IPS DF 19.7 (cell line): Measurements from ENCODE around the gene PRSS48.
A peak's percentile ranks its signal among the peaks of the same experiment; 100 is the strongest.
"Not testable (repeated sequence)": the region's sequence is repeated elsewhere in the genome, so short reads cannot be mapped to it uniquely, and the experiment has no call there.

Experiments
- DNase-seq: peaks from one replicate; pipeline ENCODE4 v3.0.0-alpha.2; 2013; ENCODE audit warnings: low read depth, low spot score

The PRSS48 gene

DNA sequence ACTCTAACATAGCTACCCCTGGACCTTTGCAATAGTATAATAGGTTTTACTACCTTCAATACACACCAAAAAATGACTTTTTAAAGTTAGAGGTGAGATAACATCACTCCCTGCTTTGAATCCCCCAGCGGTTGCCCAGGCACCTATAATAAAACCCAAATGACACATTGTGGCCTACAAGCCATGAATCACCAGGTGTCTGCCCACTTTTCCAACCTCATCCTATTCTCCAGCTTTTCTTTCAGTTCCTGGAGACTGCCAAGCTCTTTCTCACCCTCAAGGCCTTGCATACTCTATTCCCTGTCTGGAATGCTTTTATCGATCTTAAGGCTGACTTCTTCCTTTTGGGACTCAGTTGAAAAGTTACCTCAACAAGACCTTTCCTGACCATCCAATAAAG lies 16.4 kb upstream of the PRSS48 start:
- no peak for DNase-seq

- no peak for DNase-seq
Observed at GRCh38 chr4:151263455-151263854, 13.5 kb upstream of the PRSS48 start.

DNA sequence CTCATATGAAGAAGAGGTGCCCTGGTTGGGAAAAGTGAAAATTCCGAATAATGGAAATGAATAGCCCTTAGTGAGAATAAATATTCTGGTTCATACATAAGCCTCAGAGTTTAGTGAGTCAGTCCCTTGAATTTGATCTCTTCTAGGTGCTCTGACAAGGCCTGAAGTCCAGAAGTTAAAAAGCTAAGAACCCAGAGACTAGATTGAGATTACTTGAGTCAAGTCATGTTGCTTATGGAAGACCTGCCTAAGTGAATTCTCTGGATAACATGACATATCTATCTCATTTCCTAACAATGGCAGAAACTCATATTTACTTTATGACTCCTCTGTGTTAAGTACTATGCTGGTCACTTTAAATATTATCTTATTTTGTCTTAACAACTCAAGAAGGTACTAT lies 10.5 kb upstream of the PRSS48 start:
- no peak for DNase-seq

GRCh38 chr4:151267104-151267503 lies 9.9 kb upstream of the PRSS48 start:
- no peak for DNase-seq

DNA sequence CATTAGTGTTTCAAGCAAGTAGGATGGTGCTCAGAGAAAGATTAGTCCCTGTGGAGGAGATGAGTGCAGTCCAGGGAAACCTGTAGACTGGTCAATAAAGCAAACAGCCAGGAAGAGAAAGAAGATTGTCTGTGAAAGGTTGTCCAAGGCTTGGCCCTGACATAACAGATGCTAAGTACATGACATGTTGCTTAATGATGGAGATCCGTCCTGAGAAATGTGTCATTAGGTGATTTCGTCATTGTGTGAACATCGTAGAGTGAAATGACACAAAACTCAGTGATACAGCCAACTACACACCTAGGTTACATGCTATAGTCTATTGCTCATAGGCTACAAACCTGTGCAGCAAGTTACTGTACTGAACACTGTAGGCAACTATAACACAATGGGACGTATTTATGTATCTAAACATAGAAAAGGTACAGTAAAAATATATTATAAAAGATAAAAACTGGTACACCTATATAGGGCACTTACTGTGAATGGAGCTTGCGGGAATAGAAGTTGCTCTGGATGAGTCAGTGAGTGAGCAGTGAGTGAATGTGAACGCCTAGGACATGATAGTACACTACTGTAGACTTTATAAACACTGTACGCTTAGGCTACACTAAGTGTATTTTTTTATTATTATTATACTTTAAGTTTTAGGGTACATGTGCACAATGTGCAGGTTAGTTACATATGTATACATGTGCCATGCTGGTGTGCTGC lies 9.0 kb upstream of the PRSS48 start:
- DNase-seq, result no peak

DNA sequence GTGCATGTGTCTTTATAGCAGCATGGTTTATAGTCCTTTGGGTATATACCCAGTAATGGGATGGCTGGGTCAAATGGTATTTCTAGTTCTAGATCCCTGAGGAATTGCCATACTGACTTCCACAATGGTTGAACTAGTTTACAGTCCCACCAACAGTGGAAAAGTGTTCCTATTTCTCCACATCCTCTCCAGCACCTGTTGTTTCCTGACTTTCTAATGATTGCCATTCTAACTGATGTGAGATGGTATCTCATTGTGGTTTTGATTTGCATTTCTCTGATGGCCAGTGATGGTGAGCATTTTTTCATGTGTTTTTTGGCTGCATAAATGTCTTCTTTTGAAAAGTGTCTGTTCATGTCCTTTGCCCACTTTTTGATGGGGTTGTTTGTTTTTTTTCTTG lies 8.1 kb upstream of the PRSS48 start:
- not testable (repeated sequence) for DNase-seq

- DNase-seq, result peak; percentile 47
Observed at GRCh38 chr4:151284534-151285245, 7.7 kb downstream of the PRSS48 start.

- no peak for DNase-seq
Observed at GRCh38 chr4:151287409-151287808, 10.4 kb downstream of the PRSS48 start.

DNA sequence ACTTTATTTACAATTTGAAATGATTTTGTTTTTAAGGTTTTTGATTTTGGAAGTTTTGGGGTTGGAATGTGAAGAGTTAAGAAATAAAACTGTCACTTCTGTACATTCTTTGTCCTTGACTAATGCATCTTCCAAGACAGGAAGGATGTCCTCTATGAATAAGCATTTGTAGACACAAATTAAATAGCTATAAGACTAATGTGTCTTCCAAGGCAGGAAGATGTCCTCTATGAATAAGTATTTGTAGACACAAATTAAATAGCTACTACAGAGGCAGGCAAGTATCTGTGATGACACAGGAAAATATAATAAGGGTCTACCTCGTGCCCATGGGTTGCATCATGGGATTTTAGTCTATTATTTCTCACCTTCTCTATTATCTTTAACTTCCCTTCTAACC lies 14.5 kb downstream of the PRSS48 start:
- no peak for DNase-seq

- DNase-seq, result no peak
Observed at GRCh38 chr4:151292038-151292437, 15.1 kb downstream of the PRSS48 start.

DNA sequence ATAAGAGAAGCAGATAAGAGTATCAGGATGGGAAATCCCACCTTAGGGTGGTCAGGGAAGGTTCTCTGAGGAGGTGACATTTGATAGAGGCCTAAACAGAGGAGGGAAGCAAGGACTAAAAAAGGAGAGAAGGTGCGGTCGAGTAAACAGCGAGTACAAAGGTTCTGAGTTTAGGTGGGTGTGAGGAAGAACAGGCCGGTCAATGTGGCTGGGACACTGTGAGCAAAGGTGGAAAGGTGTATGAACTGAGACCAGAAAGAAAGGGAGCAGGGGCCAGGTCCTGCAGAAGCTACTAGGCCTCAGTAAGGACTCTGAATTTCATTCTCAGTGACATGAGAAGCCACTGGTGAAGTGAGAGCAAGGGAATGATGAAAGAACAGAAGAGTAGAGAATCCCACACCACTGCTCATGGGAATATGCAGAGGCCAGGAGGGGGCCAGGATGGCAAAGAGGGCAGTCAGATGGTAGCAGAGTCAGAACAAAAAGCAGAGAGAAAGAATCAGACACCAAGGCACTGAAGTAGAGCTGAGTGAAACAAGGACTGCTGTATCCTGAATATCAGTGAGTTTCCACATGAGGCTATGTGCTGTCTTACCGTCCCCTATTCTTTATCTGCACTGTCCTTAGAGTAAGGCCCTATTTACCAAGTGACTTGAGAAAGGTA lies 18.0 kb downstream of the PRSS48 start:
- DNase-seq, result no peak

DNA sequence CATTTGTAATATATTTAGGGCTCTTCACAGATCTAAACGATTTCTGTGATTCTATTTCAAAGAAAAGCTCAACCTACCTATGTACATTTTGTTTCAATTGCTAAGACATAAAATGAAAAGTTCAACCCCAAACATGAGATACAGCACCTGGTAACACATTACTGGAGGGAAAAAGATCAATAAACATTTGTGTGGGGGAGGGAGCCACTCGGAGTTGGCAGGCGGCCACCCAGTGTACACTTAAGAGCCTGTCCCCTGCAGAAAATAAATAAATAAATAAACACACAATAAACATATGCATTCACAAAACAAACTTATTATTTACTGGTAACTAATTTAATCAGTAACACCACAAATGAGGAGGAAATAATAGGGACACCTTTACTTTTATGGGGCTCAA lies 19.3 kb downstream of the PRSS48 start:
- no peak for DNase-seq

- DNase-seq, result no peak
Observed at GRCh38 chr4:151297170-151297569, 20.2 kb downstream of the PRSS48 start.

- DNase-seq, result no peak
Observed at GRCh38 chr4:151302432-151302831, 25.5 kb downstream of the PRSS48 start.

GRCh38 chr4:151304226-151304625 lies 27.3 kb downstream of the PRSS48 start:
- DNase-seq, result no peak

GRCh38 chr4:151304755-151305154 lies 27.8 kb downstream of the PRSS48 start:
- DNase-seq, result no peak

- DNase-seq, result no peak
Observed at GRCh38 chr4:151310124-151310728, 33.3 kb downstream of the PRSS48 start.

GRCh38 chr4:151313306-151314009 lies 36.5 kb downstream of the PRSS48 start:
- DNase-seq, result no peak

DNA sequence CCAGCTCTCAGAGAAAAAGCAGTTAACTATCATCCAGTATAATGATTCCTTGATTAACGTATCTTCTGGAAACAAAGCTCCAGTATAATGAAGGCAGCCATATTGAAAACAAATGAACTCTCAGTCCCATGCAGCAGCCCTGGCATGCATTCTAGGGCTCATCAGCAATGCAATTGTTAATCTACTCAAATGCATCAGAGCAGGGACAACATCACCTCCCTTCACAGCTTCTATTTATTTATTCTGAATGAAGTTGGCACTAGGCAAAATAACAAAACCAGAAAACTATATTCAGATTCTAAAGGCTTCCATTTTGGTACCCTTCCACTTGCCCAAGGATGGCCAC lies 37.0 kb downstream of the PRSS48 start:
- no peak for DNase-seq

- DNase-seq, result no peak
Observed at GRCh38 chr4:151314479-151314878, 37.5 kb downstream of the PRSS48 start.

DNA sequence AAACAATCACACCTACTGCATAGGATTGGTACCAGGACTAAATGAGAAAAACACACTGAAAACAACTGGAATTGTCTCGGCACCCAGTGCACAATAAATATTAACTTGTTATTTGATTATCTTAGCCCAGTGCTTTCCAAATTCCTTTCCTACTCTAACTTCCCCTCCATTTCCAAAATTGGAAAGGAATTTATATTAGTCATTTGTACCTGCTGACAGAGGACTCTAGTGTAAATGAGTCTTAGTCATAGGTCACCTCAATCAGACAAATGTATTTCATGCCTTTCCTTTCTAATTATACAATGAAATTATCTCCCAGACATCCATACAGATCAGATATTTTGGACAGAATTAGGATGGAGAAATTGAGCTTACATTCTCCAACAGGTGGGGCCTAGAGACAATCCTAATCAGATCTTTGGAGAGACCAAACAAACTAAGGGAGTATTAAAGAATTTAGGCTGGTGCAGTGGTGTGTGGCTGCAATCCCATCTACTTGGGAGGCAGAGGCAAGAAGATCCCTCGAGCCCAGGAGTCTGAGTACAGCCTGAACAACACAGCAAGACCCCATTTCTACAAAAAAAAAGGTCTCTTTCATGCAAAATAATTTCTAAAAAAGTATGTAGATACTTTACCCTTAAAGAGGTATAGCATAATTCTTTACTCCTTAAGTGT lies 38.4 kb downstream of the PRSS48 start:
- no peak for DNase-seq
